HG03280 (cell line): Measurements from ENCODE around the gene RAB6D.
"Not testable (repeated sequence)": the region's sequence is repeated elsewhere in the genome, so short reads cannot be mapped to it uniquely, and the experiment has no call there.

Source experiments
- ATAC-seq: cut with Tn5 transposase; IDR thresholded peaks from one replicate; pipeline ENCODE4 v1.9.1; 2021; ENCODE audit warnings: mild to moderate bottlenecking, moderate library complexity; ENCODE audit not compliant: unreplicated experiment

Gene RAB6D

DNA sequence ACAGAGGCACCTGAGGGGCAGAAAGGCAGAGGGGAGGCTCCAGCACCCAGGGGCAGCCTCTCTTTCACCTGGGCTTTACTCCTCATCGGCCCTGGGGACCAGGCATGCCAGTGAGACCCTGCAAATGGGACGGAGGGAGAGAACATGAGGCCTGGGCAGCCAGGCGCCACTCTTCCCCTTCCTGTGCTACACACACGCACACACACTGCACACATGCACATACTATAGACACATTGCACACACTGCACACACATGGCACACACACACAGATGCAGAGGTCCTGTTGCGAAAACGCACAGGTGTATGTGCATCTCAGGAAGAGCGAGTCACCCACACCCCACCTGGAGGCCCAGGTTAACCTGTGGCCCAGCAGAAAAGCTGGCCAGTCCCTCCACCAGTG lies 3.4 kb upstream of the RAB6D start:
- ATAC-seq: no peak

DNA sequence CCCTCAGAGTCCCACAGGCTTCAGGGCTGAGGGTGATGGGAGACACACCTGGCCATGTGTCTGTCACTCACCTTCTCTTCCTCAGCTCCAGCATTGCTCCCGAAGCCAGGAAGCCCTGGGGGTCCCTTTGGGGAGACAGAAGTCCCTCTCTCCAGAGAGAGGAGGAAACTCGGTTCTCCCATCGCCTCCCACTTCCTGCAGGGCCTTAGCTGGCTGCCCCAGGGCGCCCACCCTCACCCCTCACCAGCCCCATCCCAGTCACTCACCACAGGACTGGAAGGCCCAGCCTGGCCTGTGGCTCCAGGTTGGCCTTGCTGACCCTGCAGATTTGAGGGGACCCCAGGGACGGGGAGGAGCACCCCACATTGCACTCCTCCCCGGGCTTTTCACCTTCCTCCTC lies 2.7 kb upstream of the RAB6D start:
- ATAC-seq: no peak

DNA sequence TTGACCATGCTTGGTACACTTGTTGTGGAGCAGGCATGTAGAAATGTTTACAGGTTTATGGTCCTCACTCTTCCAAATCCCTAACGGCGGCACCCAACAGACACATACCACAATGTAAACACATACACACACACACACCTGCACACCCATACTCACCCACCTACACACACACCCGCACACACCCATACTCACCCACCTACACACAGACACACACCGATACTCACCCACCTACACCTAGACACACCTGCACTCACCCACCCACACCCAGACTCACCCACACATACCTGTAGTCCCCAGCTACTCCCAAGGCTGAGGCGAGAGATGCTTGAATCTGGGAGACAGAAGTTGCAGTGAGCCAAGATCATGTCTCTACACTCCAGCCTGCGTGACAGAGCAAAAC lies 1.5 kb upstream of the RAB6D start:
- no peak for ATAC-seq

DNA sequence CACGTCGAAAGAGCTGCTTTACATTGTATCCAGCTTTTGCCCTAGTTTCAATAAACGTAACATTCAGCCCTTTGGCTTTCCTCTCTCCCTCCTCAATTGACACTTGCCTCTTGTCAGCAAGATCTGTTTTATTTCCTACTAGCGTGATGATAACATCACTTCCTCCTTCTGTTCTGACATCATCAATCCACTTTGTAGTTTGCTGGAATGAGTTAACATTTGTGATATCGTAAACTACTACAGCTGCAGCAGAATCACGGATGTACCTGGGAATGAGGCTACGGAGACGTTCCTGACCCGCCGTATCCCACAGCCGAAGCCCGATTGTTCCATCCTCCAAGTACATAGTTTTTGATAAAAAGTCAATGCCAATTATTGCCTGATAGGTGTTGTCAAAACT lies 755 bp downstream of the RAB6D start:
- ATAC-seq: not testable (repeated sequence)

DNA sequence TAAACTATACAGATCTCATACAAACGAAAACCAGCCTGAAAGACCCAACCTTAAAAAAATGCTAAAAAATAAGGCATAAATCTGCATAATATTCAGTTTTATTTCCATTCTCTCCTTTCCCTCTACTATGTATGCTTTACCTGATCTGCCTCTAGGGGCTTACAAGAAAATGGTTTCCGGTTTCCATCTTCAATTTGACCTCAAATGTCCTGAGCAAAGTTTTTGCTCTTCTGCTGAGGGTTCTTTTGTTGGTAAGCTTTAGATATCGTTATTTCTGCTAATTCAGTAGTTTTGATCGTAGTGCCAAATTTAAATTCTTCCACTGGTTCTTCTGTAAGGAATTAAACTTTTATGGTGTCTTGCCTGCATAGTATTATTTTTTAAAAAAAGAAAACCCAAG lies 2.2 kb downstream of the RAB6D start:
- ATAC-seq: not testable (repeated sequence)

DNA sequence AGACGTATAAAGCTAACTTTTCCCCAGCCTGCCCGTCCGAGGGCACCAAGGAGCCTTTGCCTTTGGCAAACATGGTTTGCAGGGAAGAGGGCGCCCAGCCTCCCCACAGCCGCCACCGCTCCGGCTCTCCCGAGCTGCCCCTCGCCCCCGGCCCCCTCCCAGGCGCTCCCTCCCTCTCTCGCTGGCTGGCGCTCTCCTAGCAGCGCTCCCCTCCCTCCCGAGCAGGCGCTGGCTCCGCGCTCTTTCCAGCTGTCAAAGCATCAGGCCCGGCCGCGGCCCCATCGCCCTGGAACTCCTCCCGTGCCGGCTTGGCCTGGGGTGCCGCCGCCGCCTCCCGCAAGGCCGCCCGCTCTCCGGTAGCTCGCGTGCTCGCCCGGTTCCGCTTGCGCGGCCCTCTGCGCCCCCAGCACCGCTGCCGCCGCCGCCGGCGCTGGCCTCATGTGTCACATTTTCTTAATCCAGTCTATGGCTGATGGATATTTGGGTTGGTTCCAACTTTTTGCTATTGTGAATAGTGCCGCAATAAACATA lies 10.7 kb downstream of the RAB6D start:
- ATAC-seq: not testable (repeated sequence)

DNA sequence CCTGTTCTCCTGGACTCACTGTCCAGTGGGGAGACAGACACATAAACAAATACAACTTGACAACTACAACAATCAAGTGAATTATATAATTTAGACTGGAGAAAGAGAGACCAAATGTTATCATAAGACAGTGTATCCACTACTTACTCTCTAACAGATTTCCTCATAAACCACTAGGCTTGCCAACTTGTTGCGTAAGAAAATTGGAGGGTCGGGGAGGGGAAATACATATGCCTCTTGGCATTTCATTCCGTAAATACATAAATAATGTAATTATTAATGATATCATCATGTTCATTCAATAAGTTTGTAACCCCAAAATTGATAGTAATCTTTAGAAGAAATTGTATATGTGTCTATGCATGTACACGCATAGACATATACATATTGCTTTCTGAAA lies 14.9 kb downstream of the RAB6D start:
- ATAC-seq: no peak

DNA sequence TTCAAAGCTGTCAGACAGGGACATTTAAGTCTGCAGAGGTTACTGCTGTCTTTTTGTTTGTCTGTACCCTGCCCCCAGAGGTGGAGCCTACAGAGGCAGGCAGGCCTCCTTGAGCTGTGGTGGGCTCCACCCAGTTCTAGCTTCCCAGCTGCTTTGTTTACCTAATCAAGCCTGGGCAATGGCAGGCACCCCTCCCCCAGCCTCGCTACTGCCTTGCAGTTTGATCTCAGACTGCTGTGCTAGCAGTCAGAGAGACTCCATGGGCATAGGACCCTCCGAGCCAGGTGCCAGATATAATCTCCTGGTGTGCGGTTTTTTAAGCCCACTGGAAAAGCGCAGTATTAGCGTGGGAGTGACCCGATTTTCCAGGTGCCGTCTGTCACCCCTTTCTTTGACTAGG lies 16.9 kb downstream of the RAB6D start:
- not testable (repeated sequence) for ATAC-seq

DNA sequence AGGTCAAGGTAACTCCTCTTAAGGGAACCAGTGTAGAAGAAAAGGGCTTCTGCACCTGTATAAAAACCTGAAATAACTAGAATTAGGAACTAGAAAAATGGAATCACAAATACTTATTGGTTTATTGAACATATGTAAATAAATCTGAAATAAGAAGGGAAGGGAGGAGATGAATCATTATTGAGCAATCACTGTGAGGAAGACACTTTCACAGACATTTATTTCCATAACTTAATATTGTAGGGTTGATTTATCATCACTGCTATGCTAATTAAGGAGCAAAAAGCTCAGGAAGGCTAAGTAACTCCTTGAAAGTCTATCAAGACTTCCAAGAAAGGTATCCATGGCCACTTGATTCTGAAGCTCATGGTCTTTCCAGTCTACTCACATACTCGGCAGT lies 24.7 kb downstream of the RAB6D start:
- ATAC-seq: not testable (repeated sequence)

DNA sequence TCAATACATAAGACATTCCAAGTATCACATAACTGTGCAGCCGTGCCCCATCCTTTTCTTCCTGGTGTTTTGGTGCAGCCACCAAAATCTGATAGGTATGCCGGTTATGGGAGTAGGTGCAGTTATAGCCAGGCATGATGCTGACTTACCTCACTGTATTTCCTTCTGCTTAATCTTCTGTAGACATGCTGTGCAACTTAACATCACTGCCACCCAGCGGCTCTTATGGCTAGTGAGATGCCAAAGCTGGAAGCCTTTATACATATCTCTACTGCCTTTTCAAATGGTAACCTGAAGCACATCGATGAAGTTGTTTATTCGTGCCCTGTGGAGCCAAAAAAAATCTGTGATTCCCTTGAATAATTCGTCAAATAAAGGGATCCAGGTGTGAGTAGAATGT lies 28.6 kb downstream of the RAB6D start:
- not testable (repeated sequence) for ATAC-seq

DNA sequence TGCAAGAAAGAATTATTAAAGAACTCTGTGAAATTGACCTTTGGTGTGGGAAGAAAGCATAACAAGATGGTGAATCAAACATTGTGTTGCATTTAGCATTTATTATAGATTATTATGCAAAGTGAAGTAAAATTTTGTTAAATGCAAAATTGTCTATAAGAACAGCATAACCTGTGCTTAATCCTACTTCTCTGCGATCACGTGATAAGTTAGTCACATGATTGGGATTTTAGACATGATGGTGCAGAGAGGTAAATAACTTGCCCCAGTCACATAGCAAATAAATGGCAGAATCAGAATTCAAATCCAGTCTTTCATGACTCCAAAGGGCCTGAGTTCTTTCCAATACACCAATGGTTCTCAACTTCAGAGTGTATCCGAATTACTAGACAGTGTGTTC lies 31.3 kb downstream of the RAB6D start:
- ATAC-seq: not testable (repeated sequence)

DNA sequence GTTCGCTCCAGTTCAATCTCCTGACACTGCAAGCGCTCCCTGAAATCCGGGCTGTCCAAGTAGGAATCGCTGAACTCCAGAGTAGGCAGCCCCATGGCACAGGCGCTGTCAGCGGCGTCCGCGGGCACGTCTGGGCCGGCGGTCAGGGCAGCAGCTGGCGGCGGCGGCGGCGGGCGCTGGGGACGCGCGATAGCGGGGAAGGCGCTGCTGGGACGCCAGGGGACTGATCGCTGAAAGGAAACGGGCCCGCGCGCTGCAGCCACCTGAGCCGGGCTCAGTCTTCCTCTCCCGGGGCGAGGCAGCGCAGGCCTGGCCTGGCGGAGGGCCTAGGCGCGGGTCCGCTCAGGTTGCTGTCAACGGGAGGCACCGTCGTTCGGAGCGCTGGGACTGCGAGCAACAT lies 33.0 kb downstream of the RAB6D start:
- ATAC-seq: not testable (repeated sequence)

DNA sequence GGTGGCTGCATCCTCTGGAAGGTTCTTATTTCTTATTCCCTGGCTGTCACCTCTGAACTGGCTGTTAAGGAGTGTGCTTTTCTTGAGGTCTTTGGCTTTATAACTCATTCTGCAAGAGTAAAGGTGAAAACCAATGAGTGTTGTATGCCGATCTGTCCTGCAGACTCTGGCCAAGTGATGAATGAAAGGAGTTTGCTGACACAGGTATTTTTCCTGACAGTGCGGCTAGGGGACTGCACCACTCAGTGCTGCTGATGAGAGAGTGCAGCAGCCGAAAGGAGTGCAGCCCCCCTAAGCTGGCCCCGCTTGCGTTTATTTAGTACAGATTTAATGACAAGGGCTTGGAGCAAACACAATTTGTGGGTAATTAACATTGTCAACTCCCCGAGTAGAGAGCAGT lies 41.8 kb downstream of the RAB6D start:
- no peak for ATAC-seq

DNA sequence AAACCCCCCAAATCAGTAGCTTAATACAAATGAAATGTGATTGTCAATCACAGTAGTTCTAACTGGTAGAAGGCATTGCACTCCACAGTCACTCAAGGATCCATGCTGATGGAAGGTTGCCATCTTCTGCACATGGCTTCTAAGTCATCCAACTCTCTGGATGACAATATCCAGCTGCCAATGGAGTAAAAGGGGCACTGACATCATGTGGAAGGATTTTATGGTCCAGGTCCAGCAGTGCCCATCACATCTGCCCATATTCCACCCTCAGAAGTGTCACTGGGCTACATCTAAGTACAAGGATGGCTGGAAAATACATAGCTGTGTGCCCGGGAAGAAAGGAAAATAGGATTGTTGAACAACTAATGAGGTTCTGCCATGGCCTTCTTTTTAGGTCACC lies 42.6 kb downstream of the RAB6D start:
- ATAC-seq: not testable (repeated sequence)

DNA sequence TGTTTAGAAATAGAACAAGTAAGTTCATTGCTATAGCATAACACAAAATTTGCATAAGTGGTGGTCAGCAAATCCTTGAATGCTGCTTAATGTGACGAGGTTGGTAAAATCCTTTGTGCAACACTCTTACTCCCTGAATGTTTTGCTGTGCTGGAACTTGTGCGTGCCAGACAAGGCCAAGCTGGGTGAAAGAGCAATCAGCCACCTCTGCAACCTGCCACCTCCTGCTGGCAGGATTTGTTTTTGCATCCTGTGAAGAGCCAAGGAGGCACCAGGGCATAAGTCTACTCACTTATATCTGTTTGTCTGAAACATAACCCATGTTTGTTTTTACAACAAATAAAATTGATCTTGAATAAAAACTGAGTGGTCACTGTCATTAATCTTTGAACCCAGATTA lies 53.0 kb downstream of the RAB6D start:
- ATAC-seq: not testable (repeated sequence)
